HepG2 (cell line): ENCODE measurements around the gene JPT1. TPM values are rescaled to one million over a fixed set of nuclear protein-coding genes. Genes with fewer than 3 reads are reported as not detected.

ENCODE experiments used
- ARNT ChIP-seq: fragments of 450-650 bp; IDR thresholded peaks from 2 replicates; pipeline ENCODE4 v1.6.1; 2017
- CCDC6 ChIP-seq: sonication (generic); formaldehyde crosslinking; IDR thresholded peaks from 2 replicates; pipeline ENCODE4 v1.8.1; 2022; ENCODE audit warnings: mild to moderate bottlenecking, missing genetic modification reagents, moderate library complexity
- FLYWCH1 ChIP-seq: sonication (generic); formaldehyde crosslinking; IDR thresholded peaks from 2 replicates; pipeline ENCODE4 v1.8.1; 2023; ENCODE audit warnings: mild to moderate bottlenecking, missing genetic modification reagents
- FOXK1 ChIP-seq: sonication (generic); formaldehyde crosslinking; IDR thresholded peaks from 2 replicates; pipeline ENCODE4 v1.4.0; 2020; ENCODE audit warnings: low read depth, missing genetic modification reagents, borderline replicate concordance
- HCFC1 ChIP-seq: fragments of 150-350 bp; IDR thresholded peaks from 2 replicates; pipeline ENCODE4 v1.6.1; 2014; ENCODE audit warnings: low read depth, low read length
- HES4 ChIP-seq: sonication (generic); formaldehyde crosslinking; IDR thresholded peaks from 2 replicates; pipeline ENCODE4 v1.9.0; 2021; ENCODE audit warnings: mild to moderate bottlenecking, missing genetic modification reagents, borderline replicate concordance
- KLF11 ChIP-seq: IDR thresholded peaks from 2 replicates; pipeline ENCODE4 v1.6.1; 2016; ENCODE audit warnings: missing compliant biosample characterization
- NFE2L1 ChIP-seq: sonication (generic); formaldehyde crosslinking; IDR thresholded peaks from 2 replicates; pipeline ENCODE4 v1.4.0; 2020; ENCODE audit warnings: missing genetic modification reagents, mild to moderate bottlenecking, borderline replicate concordance
- SALL1 ChIP-seq: sonication (generic); formaldehyde crosslinking; IDR thresholded peaks from 2 replicates; pipeline ENCODE4 v1.8.0; 2022; ENCODE audit warnings: mild to moderate bottlenecking, missing genetic modification reagents
- SMAD9 ChIP-seq: sonication (generic); formaldehyde crosslinking; IDR thresholded peaks from 2 replicates; pipeline ENCODE4 v1.5.1; 2020; ENCODE audit warnings: mild to moderate bottlenecking, missing genetic modification reagents
- SRF ChIP-seq: IDR thresholded peaks from 2 replicates; pipeline ENCODE4 v1.6.1; 2011; ENCODE audit warnings: mild to moderate bottlenecking, low read depth, low read length, moderate library complexity
- TCF7 ChIP-seq: sonication (generic); IDR thresholded peaks from 2 replicates; pipeline ENCODE4 v1.6.1; 2016; ENCODE audit warnings: antibody characterized with exemption, low read depth
- TOPORS ChIP-seq: sonication (generic); formaldehyde crosslinking; IDR thresholded peaks from 2 replicates; pipeline ENCODE4 v1.8.0; 2023; ENCODE audit warnings: mild to moderate bottlenecking, missing genetic modification reagents
- ZFP1 ChIP-seq: IDR thresholded peaks from 2 replicates; pipeline ENCODE4 v1.6.1; 2016
- ZNF225 ChIP-seq: sonication (generic); formaldehyde crosslinking; IDR thresholded peaks from 2 replicates; pipeline ENCODE4 v1.4.0; 2020; ENCODE audit warnings: mild to moderate bottlenecking, missing genetic modification reagents
- ZNF30 ChIP-seq: sonication (generic); formaldehyde crosslinking; IDR thresholded peaks from 2 replicates; pipeline ENCODE4 v1.5.0; 2020; ENCODE audit warnings: mild to moderate bottlenecking, missing genetic modification reagents
- ZNF572 ChIP-seq: sonication (generic); formaldehyde crosslinking; IDR thresholded peaks from 2 replicates; pipeline ENCODE4 v1.5.1; 2020; ENCODE audit warnings: mild to moderate bottlenecking, missing genetic modification reagents
- ZNF841 ChIP-seq: sonication (generic); formaldehyde crosslinking; IDR thresholded peaks from 2 replicates; pipeline ENCODE4 v1.8.1; 2023; ENCODE audit warnings: missing genetic modification reagents, borderline replicate concordance
- polyA plus RNA-seq, 8 experiments: library from polyadenylated mRNA; depleted of rRNA in 3 of 8; stranded (reverse) in 7 of 8; unstranded in 1 of 8; fragments of >200 nt; fragmentation: Illumina TruSeq in 4 of 8; extraction: Trizol in 4 of 8; gene quantifications; 2 replicates each; pipeline versions ENCODE4 v1.2.1 to v1.2.3, GENCODE V29; 2011 to 2016; ENCODE audit warnings: low read depth in 4 of 8, missing spikeins in 1 of 8, mixed read lengths in 1 of 8; ENCODE audit not compliant: insufficient read depth in 1 of 8
- total RNA-seq, 5 experiments: library from RNA; depleted of rRNA; stranded (reverse); fragments of >200 nt; fragmentation: Illumina TruSeq; extraction: Trizol; gene quantifications; 2 replicates each; pipeline ENCODE4 v1.2.3, GENCODE V29; 2016; ENCODE audit warnings: low read depth in 1 of 5
- TF ChIP-seq, protein P1 (sequence below): sonication (generic); formaldehyde crosslinking; IDR thresholded peaks from 2 replicates; pipeline ENCODE4 v1.4.0; 2020; ENCODE audit warnings: missing genetic modification reagents, borderline replicate concordance
- TF ChIP-seq, protein P2 (sequence below): sonication (generic); formaldehyde crosslinking; IDR thresholded peaks from 2 replicates; pipeline ENCODE4 v1.4.0; 2020; ENCODE audit warnings: missing genetic modification reagents
- TF ChIP-seq, protein P3 (sequence below): sonication (generic); formaldehyde crosslinking; IDR thresholded peaks from 2 replicates; pipeline ENCODE4 v1.8.1; 2023; ENCODE audit warnings: missing genetic modification reagents, inconsistent platforms, borderline replicate concordance
- TF ChIP-seq, protein P4 (sequence below): sonication (generic); formaldehyde crosslinking; IDR thresholded peaks from 2 replicates; pipeline ENCODE4 v1.4.0; 2020; ENCODE audit warnings: missing genetic modification reagents
- TF ChIP-seq, protein P5 (sequence below): sonication (generic); formaldehyde crosslinking; IDR thresholded peaks from 2 replicates; pipeline ENCODE4 v1.4.0; 2020; ENCODE audit warnings: missing genetic modification reagents

JPT1 gene
- total and polyA plus RNA-seq, 2 of the 13 experiments (the other 11 are each of a cell fraction or from before 2014, with no cell fraction given): 43.3 to 256 TPM

DNA sequence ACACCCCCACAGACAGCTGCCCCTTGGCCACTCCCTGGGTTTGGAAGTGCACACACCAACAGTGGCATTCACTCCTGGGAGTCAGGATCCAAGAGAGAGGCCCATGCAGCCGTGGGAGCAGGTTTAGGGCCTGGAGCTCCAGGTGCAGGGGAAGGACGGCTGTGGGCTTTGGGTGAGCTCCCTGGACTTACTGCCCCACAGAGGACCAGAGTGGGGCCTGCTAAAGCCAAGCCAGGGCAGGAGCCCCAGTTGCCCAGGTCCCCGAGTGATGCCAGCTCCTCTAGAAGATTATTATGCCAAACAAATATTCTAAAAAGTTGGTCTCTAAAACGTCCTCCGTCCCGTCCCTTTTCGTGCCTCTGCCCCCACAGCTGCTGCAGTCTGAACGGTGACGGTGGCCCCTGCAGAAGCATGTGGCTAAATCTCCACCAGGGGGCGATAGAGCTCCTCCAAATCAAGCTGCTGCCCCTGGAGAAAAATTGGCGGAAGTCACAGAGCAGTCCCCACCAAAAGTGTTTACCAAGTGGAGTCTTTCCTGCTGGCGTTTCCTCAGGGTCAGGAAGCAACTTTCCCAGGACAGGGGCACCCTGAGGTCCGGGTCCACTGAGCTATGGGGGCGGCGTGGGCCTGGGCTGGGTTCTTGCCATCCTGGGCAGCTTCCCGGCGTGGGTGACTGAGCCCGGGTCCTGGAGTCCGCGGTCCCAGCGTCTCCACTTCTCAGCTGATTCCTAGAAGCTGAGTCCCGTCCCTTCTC, 40.3 kb downstream of the JPT1 start (continued):
- TF ChIP-seq FOXK1 (CRISPR knock-in tag) (peak; percentile 66; the same call in 1 of the 2 replicates), FLYWCH1 (CRISPR knock-in tag) (no peak), ARNT (no peak), ZNF841 (no peak), ZNF30 (CRISPR knock-in tag) (no peak; the same call in 1 of the 2 replicates), ZFP1 (no peak), CCDC6 (CRISPR knock-in tag) (no peak), NFE2L1 (no peak), HCFC1 (no peak), SALL1 (CRISPR knock-in tag) (peak; percentile 80), ZNF572 (CRISPR knock-in tag) (no peak), ZNF225 (no peak), SRF (no peak), TOPORS (CRISPR knock-in tag) (peak; percentile 36; the same call in 1 of the 2 replicates), SMAD9 (CRISPR knock-in tag) (no peak), HES4 (CRISPR knock-in tag) (no peak), TCF7 (no peak), KLF11 (CRISPR knock-in tag) (0 out of 2 replicates have a peak, but pooled peaks have one; percentile 58)
- TF ChIP-seq, protein P1, sequence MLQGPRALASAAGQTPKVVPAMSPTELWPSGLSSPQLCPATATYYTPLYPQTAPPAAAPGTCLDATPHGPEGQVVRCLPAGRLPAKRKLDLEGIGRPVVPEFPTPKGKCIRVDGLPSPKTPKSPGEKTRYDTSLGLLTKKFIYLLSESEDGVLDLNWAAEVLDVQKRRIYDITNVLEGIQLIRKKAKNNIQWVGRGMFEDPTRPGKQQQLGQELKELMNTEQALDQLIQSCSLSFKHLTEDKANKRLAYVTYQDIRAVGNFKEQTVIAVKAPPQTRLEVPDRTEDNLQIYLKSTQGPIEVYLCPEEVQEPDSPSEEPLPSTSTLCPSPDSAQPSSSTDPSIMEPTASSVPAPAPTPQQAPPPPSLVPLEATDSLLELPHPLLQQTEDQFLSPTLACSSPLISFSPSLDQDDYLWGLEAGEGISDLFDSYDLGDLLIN: no peak
- TF ChIP-seq, protein P2, sequence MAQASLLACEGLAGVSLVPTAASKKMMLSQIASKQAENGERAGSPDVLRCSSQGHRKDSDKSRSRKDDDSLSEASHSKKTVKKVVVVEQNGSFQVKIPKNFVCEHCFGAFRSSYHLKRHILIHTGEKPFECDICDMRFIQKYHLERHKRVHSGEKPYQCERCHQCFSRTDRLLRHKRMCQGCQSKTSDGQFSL (CRISPR knock-in tag): no peak
- TF ChIP-seq, protein P3, sequence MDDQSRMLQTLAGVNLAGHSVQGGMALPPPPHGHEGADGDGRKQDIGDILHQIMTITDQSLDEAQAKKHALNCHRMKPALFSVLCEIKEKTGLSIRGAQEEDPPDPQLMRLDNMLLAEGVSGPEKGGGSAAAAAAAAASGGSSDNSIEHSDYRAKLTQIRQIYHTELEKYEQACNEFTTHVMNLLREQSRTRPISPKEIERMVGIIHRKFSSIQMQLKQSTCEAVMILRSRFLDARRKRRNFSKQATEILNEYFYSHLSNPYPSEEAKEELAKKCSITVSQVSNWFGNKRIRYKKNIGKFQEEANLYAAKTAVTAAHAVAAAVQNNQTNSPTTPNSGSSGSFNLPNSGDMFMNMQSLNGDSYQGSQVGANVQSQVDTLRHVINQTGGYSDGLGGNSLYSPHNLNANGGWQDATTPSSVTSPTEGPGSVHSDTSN (CRISPR knock-in tag): no peak
- TF ChIP-seq, protein P4, sequence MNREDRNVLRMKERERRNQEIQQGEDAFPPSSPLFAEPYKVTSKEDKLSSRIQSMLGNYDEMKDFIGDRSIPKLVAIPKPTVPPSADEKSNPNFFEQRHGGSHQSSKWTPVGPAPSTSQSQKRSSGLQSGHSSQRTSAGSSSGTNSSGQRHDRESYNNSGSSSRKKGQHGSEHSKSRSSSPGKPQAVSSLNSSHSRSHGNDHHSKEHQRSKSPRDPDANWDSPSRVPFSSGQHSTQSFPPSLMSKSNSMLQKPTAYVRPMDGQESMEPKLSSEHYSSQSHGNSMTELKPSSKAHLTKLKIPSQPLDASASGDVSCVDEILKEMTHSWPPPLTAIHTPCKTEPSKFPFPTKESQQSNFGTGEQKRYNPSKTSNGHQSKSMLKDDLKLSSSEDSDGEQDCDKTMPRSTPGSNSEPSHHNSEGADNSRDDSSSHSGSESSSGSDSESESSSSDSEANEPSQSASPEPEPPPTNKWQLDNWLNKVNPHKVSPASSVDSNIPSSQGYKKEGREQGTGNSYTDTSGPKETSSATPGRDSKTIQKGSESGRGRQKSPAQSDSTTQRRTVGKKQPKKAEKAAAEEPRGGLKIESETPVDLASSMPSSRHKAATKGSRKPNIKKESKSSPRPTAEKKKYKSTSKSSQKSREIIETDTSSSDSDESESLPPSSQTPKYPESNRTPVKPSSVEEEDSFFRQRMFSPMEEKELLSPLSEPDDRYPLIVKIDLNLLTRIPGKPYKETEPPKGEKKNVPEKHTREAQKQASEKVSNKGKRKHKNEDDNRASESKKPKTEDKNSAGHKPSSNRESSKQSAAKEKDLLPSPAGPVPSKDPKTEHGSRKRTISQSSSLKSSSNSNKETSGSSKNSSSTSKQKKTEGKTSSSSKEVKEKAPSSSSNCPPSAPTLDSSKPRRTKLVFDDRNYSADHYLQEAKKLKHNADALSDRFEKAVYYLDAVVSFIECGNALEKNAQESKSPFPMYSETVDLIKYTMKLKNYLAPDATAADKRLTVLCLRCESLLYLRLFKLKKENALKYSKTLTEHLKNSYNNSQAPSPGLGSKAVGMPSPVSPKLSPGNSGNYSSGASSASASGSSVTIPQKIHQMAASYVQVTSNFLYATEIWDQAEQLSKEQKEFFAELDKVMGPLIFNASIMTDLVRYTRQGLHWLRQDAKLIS: no peak
- TF ChIP-seq, protein P5, sequence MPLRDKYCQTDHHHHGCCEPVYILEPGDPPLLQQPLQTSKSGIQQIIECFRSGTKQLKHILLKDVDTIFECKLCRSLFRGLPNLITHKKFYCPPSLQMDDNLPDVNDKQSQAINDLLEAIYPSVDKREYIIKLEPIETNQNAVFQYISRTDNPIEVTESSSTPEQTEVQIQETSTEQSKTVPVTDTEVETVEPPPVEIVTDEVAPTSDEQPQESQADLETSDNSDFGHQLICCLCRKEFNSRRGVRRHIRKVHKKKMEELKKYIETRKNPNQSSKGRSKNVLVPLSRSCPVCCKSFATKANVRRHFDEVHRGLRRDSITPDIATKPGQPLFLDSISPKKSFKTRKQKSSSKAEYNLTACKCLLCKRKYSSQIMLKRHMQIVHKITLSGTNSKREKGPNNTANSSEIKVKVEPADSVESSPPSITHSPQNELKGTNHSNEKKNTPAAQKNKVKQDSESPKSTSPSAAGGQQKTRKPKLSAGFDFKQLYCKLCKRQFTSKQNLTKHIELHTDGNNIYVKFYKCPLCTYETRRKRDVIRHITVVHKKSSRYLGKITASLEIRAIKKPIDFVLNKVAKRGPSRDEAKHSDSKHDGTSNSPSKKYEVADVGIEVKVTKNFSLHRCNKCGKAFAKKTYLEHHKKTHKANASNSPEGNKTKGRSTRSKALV (CRISPR knock-in tag): peak; percentile 63; the same call in 1 of the 2 replicates
